NOMO-1 treated with dmso at 0.1 percent for 144 hours (cell line): Measurements from ENCODE around the gene RSBN1L.
A peak's percentile ranks its signal among the peaks of the same experiment; 100 is the strongest.
"Not testable (repeated sequence)": the region's sequence is repeated elsewhere in the genome, so short reads cannot be mapped to it uniquely, and the experiment has no call there.

Experiments
- DNase-seq: peaks from one replicate; lab custom pipeline; 2025; ENCODE audit not compliant: unreplicated experiment; lab: John Stamatoyannopoulos, UW

Gene RSBN1L

DNA sequence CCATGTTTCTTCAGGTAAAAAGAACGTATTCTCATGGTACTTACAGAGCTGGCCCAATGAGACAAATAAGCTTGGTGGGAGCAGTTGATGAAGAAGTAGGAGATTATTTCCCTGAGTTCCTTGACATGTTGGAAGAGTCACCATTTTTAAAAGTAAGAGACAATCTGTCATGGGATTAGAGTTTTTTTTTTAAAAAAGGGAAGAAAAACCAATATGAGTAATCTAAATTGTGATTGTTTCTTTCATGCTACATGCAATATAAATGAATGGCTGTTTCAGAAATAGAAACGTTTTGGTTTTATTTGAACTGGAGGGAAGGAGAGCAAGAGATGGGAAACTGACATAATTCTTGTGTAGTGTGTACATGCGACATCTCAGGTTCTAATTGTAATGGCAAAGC lies 69.2 kb downstream of the RSBN1L start:
- DNase-seq = no peak

DNA sequence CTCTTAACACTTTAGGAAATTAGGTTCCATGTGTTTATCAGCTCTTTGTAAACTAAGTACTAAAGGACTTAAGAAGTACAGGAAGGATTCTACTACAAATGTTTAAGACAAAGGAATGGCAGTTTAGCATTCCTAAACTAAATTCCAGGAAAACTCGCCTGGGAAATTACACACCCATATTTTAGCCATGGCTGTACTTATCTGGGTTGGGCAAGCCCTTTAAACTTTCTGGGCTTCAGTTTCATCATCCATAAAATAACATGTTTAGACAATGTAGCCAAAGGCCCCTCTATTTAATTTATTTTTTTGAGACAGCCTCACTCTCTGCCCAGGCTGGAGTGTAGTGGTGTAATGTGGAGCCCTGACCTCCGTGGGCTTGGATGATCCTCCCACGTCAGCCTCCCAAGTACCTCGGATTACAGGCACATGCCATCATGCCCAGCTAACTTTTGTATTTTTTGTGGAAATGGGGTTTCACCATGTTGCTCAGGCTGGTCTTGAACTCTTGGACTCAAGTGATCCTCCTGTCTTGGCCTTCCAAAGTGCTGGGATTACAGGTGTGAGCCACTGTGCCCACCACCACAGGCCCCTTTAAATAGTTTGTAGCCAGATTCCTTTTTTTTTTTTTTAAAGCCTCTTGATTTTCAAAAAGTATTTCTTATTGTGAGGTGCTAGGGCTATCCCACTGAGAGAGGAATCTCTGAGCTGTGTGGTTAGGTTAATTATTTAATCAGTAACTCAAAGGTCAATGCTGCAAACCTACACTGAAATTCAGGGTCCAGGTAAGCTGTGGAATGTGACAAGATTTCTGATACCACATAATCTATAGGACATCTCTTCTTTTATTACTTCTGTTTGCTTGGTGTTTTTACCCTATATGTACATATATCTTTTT lies 69.9 kb downstream of the RSBN1L start:
- no peak for DNase-seq

DNA sequence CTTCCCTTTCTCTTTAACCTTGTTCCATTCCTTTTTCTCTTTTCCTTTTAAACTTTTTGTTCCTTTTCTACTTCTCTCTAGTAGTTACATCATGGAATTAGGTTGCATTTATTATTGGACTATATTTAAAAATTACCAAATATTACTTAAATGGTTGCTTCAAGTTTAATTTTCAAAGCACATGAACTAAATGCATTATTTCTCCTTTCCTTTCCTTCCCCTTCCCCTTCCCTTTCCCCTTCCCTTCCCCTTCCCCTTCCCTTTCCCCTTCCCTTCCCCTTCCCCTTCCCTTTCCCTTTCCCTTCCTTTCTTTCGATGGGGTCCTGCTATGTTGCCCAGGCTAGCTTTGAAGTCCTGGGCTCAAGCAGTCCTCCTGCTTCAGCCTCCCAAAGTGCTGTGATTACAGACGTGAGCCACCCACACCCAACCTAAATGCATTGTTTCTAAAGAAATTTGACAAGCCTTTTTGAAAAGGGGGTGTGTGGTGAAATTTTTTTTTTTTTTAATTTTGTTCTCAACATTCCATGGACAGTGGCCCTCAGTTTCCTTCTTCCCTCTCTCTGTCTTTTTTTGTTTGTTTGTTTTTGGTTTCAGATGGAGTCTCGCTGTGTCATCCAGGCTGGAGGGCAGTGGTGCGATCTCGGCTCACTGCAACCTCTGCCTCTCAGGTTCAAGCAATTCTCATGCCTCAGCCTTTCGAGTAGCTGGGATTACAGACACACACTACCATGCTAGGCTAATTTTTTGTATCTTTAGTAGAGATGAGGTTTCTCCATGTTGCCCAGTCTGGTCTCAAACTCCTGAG lies 70.7 kb downstream of the RSBN1L start:
- DNase-seq = no peak

GRCh38 chr7:77770316-77770715 lies 74.1 kb downstream of the RSBN1L start:
- DNase-seq = no peak

DNA sequence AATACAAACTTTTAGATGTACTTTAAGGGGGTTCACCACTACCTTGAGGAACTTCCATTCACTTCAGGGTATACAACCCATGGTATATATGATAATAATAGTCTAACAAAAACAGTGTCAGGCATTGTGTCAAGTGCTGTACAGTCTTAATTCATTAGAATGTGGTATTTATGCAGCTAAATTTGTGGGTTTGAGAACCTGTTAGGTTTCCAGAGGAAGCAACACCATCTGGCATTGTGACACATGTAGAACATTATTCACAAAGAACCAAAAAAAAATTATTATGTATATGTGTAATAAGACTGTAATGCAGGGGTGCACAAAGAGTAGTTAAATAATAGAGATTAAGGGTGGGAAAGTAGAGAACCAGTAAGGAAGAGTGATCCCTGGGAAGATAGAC lies 75.6 kb downstream of the RSBN1L start:
- no peak for DNase-seq

DNA sequence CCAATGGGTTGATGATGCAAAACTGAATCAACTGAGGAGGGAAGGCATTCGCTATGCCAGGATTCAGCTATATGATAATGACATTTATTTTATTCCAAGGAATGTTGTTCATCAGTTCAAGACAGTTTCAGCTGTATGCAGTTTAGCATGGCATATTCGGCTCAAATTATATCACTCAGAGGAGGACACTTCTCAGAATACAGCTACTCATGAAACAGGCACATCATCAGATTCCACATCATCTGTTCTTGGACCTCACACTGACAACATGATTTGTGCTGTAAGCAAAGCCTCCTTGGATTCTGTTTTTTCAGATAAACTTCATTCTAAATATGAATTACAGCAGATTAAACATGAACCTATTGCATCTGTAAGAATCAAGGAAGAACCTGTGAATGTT lies 82.3 kb downstream of the RSBN1L start:
- no peak for DNase-seq

GRCh38 chr7:77782383-77782782 lies 86.1 kb downstream of the RSBN1L start:
- DNase-seq = no peak

- no peak for DNase-seq
These were observed 86.9 kb downstream of the RSBN1L start for GRCh38 chr7:77783111-77783510.

GRCh38 chr7:77783545-77783944 lies 87.3 kb downstream of the RSBN1L start:
- no peak for DNase-seq

- not testable (repeated sequence) for DNase-seq
These were observed 88.2 kb downstream of the RSBN1L start for GRCh38 chr7:77784426-77784825.

DNA sequence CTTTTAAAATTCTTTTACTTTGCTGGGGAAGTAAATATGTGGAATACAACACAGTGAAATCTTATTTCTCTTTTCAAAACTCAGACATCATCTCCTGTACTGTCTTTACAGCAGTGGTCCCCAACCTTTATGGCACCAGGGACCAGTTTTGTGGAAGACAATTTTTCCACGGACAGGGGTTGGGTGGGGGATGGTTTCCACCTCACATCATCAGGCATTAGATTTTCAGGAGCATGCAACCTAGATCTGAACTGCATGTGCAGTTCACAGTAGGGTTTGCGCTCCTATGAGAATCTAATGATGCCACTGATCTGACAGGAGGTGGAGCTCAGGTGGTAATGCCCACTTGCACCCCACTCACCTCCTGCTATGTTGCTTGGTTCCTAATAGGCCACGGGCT lies 89.8 kb downstream of the RSBN1L start:
- no peak for DNase-seq

DNA sequence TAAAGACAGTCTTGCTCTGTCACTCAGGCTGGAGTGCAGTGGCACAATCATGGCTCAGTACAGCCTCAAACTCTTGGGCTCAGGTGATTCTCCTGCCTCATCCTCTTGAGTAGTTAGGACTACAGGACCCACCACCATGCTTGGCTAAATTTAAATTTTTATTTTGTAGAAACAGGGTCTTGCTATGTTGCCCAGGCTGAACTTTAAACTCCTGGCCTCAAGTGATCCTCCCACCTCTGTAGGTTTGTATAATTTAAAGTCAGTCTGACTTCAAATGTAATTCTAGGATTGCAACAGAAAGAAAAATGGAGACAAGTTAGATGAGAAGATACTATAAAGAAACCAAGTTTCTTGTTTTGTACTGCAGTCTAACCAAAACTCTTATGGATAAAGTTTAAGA lies 90.5 kb downstream of the RSBN1L start:
- no peak for DNase-seq

GRCh38 chr7:77788327-77788902 lies 92.2 kb downstream of the RSBN1L start:
- no peak for DNase-seq

GRCh38 chr7:77791336-77791735 lies 95.1 kb downstream of the RSBN1L start:
- DNase-seq = no peak

DNA sequence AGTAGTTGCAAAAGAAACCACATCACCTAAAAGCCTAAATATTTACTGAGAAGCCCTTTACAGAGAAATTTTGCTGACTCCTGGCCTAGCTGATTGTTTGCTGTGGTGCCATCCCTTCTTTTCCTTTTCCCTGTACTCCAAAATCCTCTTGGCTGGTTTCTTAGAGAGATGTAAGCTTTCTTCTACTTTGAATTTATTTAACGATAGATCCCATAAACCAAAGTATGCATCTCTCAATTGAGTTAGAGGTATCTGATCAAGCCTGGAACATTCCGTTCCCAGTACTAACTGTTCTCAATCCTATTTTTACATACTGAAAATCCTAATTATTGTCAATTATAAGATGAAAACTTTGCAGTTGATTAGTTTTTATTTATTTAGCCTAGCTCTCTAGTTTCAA lies 95.7 kb downstream of the RSBN1L start:
- no peak for DNase-seq

GRCh38 chr7:77794000-77794399 lies 97.7 kb downstream of the RSBN1L start:
- no peak for DNase-seq

DNA sequence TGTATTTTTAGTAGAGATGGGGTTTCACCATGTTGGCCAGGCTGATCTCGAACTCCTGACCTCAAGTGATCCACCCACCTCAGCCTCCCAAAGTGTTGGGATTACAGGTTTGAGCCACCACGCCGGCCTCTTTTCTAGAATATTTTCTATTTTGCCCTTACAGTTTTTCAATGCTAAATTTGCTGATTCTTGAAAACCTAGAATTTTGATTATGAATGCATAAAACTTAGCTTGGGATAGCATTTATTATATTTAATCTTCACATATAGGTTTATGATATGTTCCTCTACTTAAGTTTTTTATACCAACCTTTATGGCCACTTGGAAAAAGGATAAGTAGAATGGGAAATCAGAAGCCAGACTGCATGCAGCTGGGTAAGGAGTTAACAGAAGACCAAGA lies 99.8 kb downstream of the RSBN1L start:
- no peak for DNase-seq

DNA sequence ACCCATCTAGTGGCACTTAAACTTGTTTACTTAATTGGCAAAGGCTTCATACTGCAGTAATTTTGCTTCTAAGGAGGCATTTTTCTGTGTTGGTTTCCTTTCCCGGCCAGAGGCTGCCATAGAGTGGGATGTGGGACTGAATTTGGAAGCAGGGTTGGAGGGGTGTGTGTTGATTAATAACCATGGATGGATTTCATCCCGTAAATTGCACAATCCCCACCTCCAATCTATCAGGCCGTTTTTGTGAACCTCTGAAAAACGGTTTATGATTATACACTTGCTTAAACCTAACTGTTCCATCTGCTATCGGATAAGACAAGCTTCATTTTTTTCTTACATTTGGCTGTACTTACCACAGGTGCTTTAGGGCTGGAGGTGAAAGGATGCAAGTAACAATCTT lies 100.7 kb downstream of the RSBN1L start:
- DNase-seq = no peak

DNA sequence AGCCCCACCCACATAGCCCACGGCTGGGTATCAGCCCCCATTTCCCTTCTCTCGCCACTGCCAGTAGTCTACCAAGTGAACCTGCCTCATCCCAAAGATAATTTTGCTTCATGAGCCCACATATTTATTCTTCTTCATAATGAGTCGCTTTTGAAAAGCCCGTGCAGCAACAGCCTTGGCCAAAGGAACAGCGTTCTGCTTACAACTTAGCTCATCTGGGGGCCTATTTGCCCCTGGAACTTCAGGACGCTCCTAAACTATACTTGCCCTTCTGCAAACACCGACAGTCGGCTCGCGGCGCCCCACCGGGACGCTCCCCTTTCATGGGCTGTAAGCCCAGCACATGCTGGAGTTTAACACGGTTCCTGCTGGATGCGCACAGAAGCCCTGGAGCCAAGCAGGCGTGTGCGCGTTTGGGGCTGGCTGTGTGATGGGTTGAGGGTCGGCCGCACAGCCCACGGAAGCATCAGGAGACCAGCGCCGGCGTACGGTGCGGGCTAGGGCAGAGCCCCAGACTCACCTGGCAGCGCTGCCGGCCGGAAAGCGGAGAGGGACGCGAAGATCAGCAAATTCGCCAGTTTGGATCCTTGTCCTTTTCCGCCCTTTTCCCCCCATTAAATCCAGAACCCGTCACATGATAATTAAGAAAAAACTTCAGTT lies 101.6 kb downstream of the RSBN1L start:
- no peak for DNase-seq

DNA sequence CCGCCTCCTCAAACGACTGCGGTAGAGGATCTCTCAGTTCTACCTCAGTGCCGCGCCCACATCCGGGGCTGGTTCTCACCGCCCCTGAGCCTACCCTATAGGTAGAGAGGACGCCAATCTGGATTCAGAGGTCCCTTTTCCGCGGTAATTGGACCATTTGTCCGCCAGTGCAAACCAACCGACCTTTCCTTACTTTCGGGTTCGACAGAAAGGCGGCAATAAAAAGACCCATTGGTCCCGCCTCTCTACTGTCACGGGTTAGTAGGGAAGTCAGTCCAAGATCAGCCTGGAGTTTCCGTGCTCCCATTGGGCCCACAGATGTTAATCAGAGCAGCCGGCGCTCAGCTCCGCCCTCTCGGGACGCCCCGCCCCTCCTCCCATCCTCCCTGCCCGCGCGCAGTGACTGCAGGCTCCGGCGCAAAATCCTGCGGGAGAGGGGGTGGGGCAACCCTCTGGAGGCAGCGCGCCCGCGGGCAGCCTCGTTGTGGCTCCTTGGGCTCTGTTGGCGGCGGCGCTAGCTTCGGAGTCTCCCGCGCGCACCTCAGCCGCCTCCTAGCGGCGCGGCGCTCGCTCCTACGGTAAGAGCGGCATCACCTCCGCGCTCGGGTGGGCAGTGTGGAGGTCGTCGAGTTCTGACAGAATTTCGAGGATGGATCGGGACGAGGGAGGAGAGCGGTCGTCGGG lies 102.3 kb downstream of the RSBN1L start, which contains the start of the genes PHTF2 and TMEM60:
TSS of gene PHTF2 (plus strand) at position 380 of the 684 bp plus-strand sequence.
TSS of gene TMEM60 (minus strand) at position 41 of the 684 bp plus-strand sequence. CDS start 4,061 bp downstream, outside the sequence.
- DNase-seq = peak; percentile 100
